Astrocyte (in vitro differentiated cells and primary cell): ENCODE data around the gene COMT.

Source experiments
- EZH2 ChIP-seq: IDR thresholded peaks from 2 replicates; pipeline ENCODE4 v1.6.1; 2012; ENCODE audit warnings: mild to moderate bottlenecking, low read length, inconsistent platforms; ENCODE audit not compliant: insufficient read depth
- TF ChIP-seq, protein P1 (sequence below): IDR thresholded peaks from 2 replicates; pipeline ENCODE4 v1.5.1; 2011; ENCODE audit warnings: low read depth, mild to moderate bottlenecking, inconsistent platforms, low read length, moderate library complexity; ENCODE audit not compliant: insufficient read depth

DNA sequence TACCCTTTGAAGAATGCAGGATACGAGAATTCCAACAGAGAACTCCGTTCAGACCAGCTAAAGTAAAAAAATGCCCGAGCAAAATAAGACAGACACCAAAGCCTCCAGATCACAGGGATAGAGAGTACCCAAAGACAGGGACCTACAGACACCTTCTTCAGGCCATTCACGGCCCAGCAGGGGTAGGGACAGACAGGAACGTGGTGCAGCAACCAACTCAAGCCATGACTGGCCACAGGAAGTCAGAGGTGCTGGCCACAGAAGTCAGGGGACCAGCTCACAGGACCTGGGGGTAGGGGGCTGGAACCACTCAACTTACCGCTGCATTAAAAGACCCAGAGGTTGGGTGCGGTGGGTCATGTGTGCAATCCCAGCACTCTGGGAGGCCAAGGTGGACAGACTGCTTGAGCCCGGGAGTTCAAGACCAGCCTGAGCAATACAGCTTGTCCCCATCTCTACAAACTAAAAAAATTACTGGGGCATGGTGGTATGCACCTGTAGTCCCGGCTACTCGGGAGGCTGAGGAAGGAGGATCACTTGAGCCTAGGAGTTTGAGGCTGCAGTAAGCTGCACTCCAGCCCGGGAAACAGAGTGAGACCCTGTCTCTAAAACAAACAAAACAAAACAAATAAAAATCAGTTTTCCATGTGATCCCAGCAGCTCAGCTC, 39.9 kb upstream of the COMT start:
- TF ChIP-seq, protein P1, sequence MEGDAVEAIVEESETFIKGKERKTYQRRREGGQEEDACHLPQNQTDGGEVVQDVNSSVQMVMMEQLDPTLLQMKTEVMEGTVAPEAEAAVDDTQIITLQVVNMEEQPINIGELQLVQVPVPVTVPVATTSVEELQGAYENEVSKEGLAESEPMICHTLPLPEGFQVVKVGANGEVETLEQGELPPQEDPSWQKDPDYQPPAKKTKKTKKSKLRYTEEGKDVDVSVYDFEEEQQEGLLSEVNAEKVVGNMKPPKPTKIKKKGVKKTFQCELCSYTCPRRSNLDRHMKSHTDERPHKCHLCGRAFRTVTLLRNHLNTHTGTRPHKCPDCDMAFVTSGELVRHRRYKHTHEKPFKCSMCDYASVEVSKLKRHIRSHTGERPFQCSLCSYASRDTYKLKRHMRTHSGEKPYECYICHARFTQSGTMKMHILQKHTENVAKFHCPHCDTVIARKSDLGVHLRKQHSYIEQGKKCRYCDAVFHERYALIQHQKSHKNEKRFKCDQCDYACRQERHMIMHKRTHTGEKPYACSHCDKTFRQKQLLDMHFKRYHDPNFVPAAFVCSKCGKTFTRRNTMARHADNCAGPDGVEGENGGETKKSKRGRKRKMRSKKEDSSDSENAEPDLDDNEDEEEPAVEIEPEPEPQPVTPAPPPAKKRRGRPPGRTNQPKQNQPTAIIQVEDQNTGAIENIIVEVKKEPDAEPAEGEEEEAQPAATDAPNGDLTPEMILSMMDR, result no peak
- TF ChIP-seq EZH2, result no peak
